ENCODE results near the gene SEMA4A.
"Not testable (repeated sequence)": the region's sequence is repeated elsewhere in the genome, so short reads cannot be mapped to it uniquely, and the experiment has no call there.

Gene SEMA4A

DNA sequence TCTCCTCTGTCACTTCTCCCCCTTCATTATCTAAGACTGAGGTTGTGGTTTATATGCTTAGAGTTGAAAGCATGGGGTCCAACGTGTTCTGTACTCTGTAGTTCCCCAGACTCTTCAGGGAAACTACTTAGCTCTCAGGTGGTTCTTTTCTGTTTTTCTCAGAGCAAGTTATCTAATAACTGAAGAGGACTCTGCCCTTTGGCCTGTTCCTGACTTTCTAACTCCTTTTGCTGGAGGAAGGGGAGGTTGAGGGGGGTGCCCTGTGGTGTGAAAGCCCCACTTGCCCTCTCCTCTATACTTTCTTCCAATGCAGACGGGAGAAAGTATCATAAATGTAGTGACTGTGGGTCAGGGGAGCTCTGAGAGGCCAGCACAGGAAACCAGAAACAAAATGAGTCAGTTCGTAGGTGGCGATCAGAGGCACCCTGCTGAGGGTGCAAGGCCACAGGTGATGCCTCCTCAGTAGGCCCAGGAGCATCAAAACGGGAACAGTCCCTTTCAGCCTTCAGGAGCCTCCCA is 45.5 kb downstream of the SEMA4A start:
- DNase-seq: no peak

DNA sequence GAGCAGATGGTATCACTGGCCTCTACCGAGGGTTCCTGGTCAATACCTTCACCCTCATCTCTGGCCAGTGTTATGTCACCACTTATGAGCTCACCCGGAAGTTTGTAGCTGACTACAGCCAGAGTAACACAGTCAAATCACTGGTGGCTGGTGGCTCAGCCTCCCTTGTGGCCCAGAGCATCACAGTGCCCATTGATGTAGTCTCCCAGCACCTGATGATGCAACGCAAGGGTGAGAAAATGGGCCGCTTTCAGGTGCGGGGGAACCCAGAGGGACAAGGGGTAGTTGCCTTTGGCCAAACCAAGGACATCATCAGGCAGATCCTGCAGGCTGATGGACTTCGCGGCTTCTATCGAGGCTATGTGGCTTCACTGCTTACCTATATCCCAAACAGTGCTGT is 46.7 kb downstream of the SEMA4A start:
- DNase-seq: no peak

- no peak for DNase-seq
Observed at GRCh38 chr1:156203331-156203730, 49.9 kb downstream of the SEMA4A start.

GRCh38 chr1:156204686-156205085 is 51.3 kb downstream of the SEMA4A start:
- DNase-seq: no peak

- no peak for DNase-seq
Observed at GRCh38 chr1:156211243-156211642, 57.9 kb downstream of the SEMA4A start.

GRCh38 chr1:156212130-156212529 is 58.7 kb downstream of the SEMA4A start:
- DNase-seq: no peak

DNA sequence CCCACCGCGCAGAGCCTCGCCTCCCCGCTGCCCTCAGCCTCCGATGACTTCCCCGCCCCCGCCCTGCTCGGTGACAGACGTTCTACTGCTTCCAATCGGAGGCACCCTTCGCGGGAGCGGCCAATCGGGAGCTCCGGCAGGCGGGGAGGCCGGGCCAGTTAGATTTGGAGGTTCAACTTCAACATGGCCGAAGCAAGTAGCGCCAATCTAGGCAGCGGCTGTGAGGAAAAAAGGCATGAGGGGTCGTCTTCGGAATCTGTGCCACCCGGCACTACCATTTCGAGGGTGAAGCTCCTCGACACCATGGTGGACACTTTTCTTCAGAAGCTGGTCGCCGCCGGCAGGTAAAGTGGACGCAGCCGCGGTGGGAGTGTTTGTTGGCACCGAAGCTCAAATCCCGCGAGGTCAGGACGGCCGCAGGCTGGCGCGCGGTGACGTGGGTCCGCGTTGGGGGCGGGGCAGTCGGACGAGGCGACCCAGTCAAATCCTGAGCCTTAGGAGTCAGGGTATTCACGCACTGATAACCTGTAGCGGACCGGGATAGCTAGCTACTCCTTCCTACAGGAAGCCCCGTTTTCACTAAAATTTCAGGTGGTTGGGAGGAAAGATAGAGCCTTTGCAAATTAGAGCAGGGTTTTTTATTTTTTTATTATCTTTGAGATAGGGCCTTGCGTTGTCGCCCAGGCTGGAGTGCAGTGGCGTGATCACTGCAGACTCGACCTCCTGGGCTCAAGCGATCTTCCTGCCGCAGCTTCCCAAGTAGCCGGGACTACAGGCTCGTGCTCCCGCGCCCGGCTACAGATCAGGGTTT is 59.7 kb downstream of the SEMA4A start, which contains the start of gene PMF1:
Gene PMF1 (plus strand): TSS at position 175 of the 811 bp plus-strand sequence. CDS start 9 bp downstream, at position 184.
- DNase-seq: peak; percentile 94 to 95

GRCh38 chr1:156213644-156213966 is 60.2 kb downstream of the SEMA4A start:
- no peak for DNase-seq

DNA sequence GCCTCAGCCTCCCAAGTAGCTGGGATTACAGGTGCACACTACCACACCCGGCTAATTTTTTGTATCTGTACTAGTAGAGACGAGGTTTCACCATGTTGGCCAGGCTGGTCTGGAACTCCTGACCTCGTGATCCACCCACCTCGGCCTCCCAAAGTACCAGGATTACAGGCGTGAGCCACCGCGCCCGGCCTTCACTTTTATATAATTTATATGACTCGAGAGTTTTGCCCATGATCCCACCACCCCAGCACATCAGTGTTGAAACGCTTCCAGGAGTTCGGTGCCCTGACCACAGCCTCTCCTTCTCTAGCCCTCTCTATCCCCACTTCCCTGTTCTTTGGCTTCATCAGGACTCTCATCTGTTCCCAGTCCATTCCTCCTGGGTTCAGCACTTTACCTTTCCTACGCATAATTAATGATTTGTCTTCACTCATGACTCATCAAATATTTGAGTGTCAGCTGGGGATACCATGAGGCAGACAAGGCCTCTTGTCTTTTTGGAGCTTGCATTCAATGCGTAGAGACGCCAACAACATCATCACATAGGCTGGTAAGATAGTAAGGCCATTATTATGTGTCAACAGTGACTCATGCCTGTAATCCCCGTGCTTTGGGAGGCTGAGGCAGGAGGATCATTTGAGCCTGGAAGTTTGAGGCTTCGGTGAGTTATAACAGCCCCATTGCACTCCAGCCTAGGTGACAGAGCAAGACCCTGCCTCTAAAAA is 60.8 kb downstream of the SEMA4A start:
- DNase-seq: no peak

GRCh38 chr1:156216361-156217086 is 63.1 kb downstream of the SEMA4A start:
- not testable (repeated sequence) for DNase-seq

DNA sequence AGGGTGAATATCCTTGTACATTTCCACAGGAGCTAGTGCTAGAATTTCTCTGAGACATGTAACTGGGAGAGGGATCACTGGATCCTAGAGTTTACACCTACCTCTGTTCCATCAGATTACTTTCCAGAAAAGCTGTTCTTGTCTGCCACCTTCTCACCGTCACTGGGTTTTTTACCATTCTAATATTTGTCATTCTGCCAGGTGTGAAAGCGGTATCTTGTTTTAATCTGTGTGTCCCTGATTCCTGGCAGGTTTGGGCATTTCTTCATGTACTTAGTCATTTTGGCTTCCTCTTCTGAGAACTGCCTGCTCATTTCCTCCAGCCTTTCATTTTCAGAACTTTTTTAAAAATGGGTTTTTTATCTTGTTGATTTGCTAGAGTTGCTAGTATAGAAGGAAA is 64.5 kb downstream of the SEMA4A start:
- DNase-seq: peak; percentile 17 to 26

GRCh38 chr1:156220226-156220625 is 66.8 kb downstream of the SEMA4A start:
- DNase-seq: no peak

DNA sequence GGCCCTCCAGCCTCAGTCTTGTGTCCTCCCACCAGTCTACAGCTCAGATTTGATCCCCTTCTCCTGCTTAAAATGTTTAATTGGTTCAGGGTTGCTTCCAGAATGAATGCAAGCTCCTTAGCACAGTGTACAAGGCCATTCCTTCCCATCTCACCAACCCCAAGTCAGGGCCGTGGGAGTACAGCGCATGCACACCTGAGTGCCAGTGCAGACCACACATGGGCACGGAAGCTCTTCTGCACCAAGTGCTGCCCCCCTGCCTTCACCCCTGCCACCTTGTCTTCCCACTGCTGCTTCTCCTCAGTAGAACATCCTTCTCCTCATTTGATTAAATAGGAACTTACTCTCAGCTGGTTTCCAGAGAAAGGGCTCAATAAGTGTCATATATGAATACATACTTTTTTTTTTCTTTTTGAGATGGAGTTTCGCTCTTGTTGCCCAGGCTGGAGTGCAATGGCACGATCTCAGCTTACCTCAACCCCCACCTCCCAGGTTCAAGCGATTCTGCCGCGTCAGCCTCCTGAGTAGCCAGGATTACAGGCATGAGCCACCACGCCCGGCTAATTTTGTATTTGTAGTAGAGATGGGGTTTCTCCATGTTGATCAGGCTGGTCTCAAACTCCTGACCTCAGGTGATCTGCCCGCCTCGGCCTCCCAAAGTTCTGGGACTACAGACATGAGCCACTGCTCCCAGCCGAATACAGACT is 68.8 kb downstream of the SEMA4A start:
- no peak for DNase-seq

- DNase-seq: no peak
Observed at GRCh38 chr1:156225677-156226014, 72.3 kb downstream of the SEMA4A start.

- DNase-seq: no peak
Observed at GRCh38 chr1:156226116-156226538, 72.7 kb downstream of the SEMA4A start.

DNA sequence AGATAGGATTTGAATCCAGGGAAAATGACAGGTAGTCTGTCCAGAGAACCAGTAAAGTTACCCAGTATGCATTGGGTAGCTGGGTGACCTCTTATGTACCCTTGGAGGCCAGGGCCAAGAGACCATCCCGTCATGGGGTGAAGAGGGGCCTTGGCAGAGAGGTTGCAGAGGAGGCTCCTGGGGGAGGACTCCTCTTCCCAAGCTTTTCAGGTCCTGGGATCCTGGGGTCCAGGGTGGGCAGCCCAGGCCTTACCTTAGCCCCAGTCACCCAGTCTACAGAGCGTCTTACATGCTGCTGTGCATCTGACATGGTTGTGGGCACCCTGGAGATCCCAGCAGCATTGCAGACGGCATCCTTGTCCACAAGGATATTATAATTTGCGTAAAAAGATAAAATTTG is 73.4 kb downstream of the SEMA4A start:
- DNase-seq: no peak
